SK-N-SH (cell line): ENCODE measurements around the gene CISH. TPM values are rescaled to one million over a fixed set of nuclear protein-coding genes. Genes with fewer than 3 reads are reported as not detected.

Source experiments
- CTCF ChIA-PET: fragments of 300-600, 350-600 bp; formaldehyde crosslinking; extraction: SDS; loops from one replicate; lab custom pipeline; 2021; lab: Yijun Ruan, JAX
- POLR2A ChIA-PET: fragments of 350-600 bp; sonication (Branson Sonifier 250); formaldehyde crosslinking; extraction: SDS; loops from one replicate; lab custom pipeline; 2020; ENCODE audit warnings: antibody characterized with exemption, inconsistent platforms; lab: Yijun Ruan, JAX
- DNase-seq: peaks from one replicate; pipeline ENCODE4 v3.0.0; 2012
- H2AFZ ChIP-seq: fragments of 200-600 bp; sonication (generic); 2 replicates; pipeline ENCODE4 v1.8.1; 2016; ENCODE audit warnings: antibody characterized with exemption, mild to moderate bottlenecking, low read depth
- H3F3A ChIP-seq: fragments of 200-600 bp; sonication (generic); replicated peaks from 2 replicates; pipeline ENCODE3; 2016; ENCODE audit warnings: antibody characterized with exemption, mild to moderate bottlenecking; ENCODE audit not compliant: insufficient read depth
- H3K27ac ChIP-seq, 2 experiments: fragments of 200-500 bp in 1 of 2; fragments of 200-600 bp in 1 of 2; sonication (Bioruptor generic) in 1 of 2; sonication (generic), shearing (Covaris generic) in 1 of 2; 2 replicates each; pipeline versions ENCODE4 v1.5.1 to v1.6.1; 2014 to 2016; ENCODE audit warnings: low read depth in 2 of 2, inconsistent platforms in 1 of 2, low read length in 1 of 2, mild to moderate bottlenecking in 1 of 2, mixed read lengths in 1 of 2
- H3K27me3 ChIP-seq: fragments of 200-600 bp; sonication (generic), shearing (Covaris generic); 2 replicates; pipeline ENCODE4 v1.6.1; 2016; ENCODE audit warnings: mixed run types; ENCODE audit not compliant: insufficient read depth
- H3K36me3 ChIP-seq, 2 experiments: fragments of 200-500 bp in 1 of 2; fragments of 200-600 bp in 1 of 2; sonication (Bioruptor generic) in 1 of 2; sonication (generic) in 1 of 2; replicated peaks in 1 of 2; 2 replicates each; pipeline versions ENCODE3 to v1.5.1; 2014 to 2016; ENCODE audit warnings: low read length in 1 of 2, mild to moderate bottlenecking in 1 of 2; ENCODE audit not compliant: insufficient read depth in 2 of 2, control insufficient read depth in 1 of 2
- H3K4me1 ChIP-seq, 2 experiments: fragments of 200-500 bp in 1 of 2; fragments of 200-600 bp in 1 of 2; sonication (Bioruptor generic) in 1 of 2; sonication (generic), shearing (Covaris generic) in 1 of 2; 2 replicates each; pipeline versions ENCODE4 v1.5.1 to v1.6.1; 2014 to 2016; ENCODE audit warnings: low read depth in 1 of 2, low read length in 1 of 2, mixed run types in 1 of 2; ENCODE audit not compliant: insufficient read depth in 2 of 2, control insufficient read depth in 1 of 2
- H3K4me2 ChIP-seq: fragments of 200-600 bp; sonication (generic), shearing (Covaris generic); 2 replicates; pipeline ENCODE4 v1.6.1; 2017; ENCODE audit warnings: mixed run types
- H3K4me3 ChIP-seq, 2 experiments: fragments of 200-500 bp in 1 of 2; fragments of 200-600 bp in 1 of 2; sonication (Bioruptor generic) in 1 of 2; sonication (generic), shearing (Covaris generic) in 1 of 2; 2 replicates each; pipeline versions ENCODE4 v1.5.1 to v1.8.1; 2014 to 2016; ENCODE audit warnings: low read depth in 2 of 2, inconsistent platforms in 1 of 2, low read length in 1 of 2, mild to moderate bottlenecking in 1 of 2, mixed read lengths in 1 of 2, moderate library complexity in 1 of 2
- H3K79me2 ChIP-seq: fragments of 200-600 bp; sonication (generic); 2 replicates; pipeline ENCODE4 v1.8.1; 2017; ENCODE audit warnings: mild to moderate bottlenecking; ENCODE audit not compliant: insufficient read depth
- H3K9ac ChIP-seq: fragments of 200-600 bp; sonication (generic); 2 replicates; pipeline ENCODE4 v1.6.1; 2017; ENCODE audit warnings: mixed run types
- H3K9me2 ChIP-seq: fragments of 200-600 bp; sonication (generic); 2 replicates; pipeline ENCODE4 v1.6.1; 2017; ENCODE audit warnings: mixed run types
- H3K9me3 ChIP-seq: fragments of 200-600 bp; sonication (generic); 2 replicates; pipeline ENCODE4 v1.6.1; 2017; ENCODE audit warnings: mixed run types, mild to moderate bottlenecking, moderate library complexity
- H4K20me1 ChIP-seq: fragments of 200-600 bp; sonication (generic); 2 replicates; pipeline ENCODE4 v1.6.1; 2017; ENCODE audit warnings: mild to moderate bottlenecking, mixed run types; ENCODE audit not compliant: insufficient read depth
- CHD2 ChIP-seq: fragments of 150-350 bp; IDR thresholded peaks from 2 replicates; pipeline ENCODE4 v1.6.1; 2018; ENCODE audit warnings: low read length; ENCODE audit not compliant: partially characterized antibody
- ELF1 ChIP-seq: IDR thresholded peaks from 2 replicates; pipeline ENCODE4 v1.4.0; 2012
- EZH2phosphoT487 ChIP-seq: fragments of 200-600 bp; sonication (generic); IDR thresholded peaks from 2 replicates; pipeline ENCODE4 v1.6.1; 2017; ENCODE audit warnings: low read depth, mixed run types, mild to moderate bottlenecking, antibody characterized with exemption, moderate library complexity, borderline replicate concordance
- FOSL2 ChIP-seq: IDR thresholded peaks from 2 replicates; pipeline ENCODE4 v1.4.0; 2012; ENCODE audit warnings: low read depth, mild to moderate bottlenecking, moderate library complexity, borderline replicate concordance
- FOXM1 ChIP-seq: IDR thresholded peaks from 2 replicates; pipeline ENCODE4 v1.4.0; 2012; ENCODE audit warnings: low read depth, mild to moderate bottlenecking
- GABPA ChIP-seq: IDR thresholded peaks from 2 replicates; pipeline ENCODE4 v1.4.0; 2012; ENCODE audit warnings: low read depth, mild to moderate bottlenecking
- IRF3 ChIP-seq: fragments of 150-350 bp; IDR thresholded peaks from 2 replicates; pipeline ENCODE4 v1.6.1; 2016; ENCODE audit warnings: mild to moderate bottlenecking, low read depth, low read length
- JUND ChIP-seq: IDR thresholded peaks from 2 replicates; pipeline ENCODE4 v1.4.0; 2012
- MAX ChIP-seq: IDR thresholded peaks from 2 replicates; pipeline ENCODE4 v1.4.0; 2012; ENCODE audit warnings: low read depth
- PBX3 ChIP-seq: IDR thresholded peaks from 2 replicates; pipeline ENCODE4; 2012
- POLR2AphosphoS5 ChIP-seq: IDR thresholded peaks from 2 replicates; pipeline ENCODE4 v1.6.1; 2012; ENCODE audit warnings: low read depth, low read length
- RAD21 ChIP-seq: IDR thresholded peaks from 2 replicates; pipeline ENCODE4 v1.6.1; 2012; ENCODE audit warnings: mild to moderate bottlenecking, low read length
- RCOR1 ChIP-seq: fragments of 150-350 bp; IDR thresholded peaks from 2 replicates; pipeline ENCODE4 v1.6.1; 2017; ENCODE audit warnings: antibody characterized with exemption, low read length
- SIN3A ChIP-seq: IDR thresholded peaks from 2 replicates; pipeline ENCODE4 v1.6.1; 2012; ENCODE audit warnings: low read depth, mild to moderate bottlenecking, low read length, moderate library complexity, borderline replicate concordance
- SMC3 ChIP-seq: IDR thresholded peaks from 2 replicates; pipeline ENCODE4 v1.6.1; 2012; ENCODE audit warnings: low read depth, low read length, improper control_type of control experiment
- TAF1 ChIP-seq: IDR thresholded peaks from 2 replicates; pipeline ENCODE4 v1.6.1; 2012; ENCODE audit warnings: low read depth, mild to moderate bottlenecking, low read length, moderate library complexity, borderline replicate concordance
- TCF12 ChIP-seq: IDR thresholded peaks from 2 replicates; pipeline ENCODE4 v1.4.0; 2012
- USF1 ChIP-seq: IDR thresholded peaks from 2 replicates; pipeline ENCODE4 v1.4.0; 2012; ENCODE audit warnings: low read depth, borderline replicate concordance
- USF2 ChIP-seq: fragments of 150-350 bp; IDR thresholded peaks from 2 replicates; pipeline ENCODE4 v1.6.1; 2017; ENCODE audit warnings: antibody characterized with exemption, low read length, low read depth, borderline replicate concordance
- YY1 ChIP-seq: IDR thresholded peaks from 2 replicates; pipeline ENCODE4 v1.4.0; 2012; ENCODE audit warnings: low read depth, mild to moderate bottlenecking
- ZBTB33 ChIP-seq: IDR thresholded peaks from 2 replicates; pipeline ENCODE4 v1.4.0; 2012; ENCODE audit warnings: low read depth, borderline replicate concordance
- WGBS: methylation state at CpG from one replicate; pipeline ENCODE4 v1.1.6; 2017; ENCODE audit warnings: low lambda C conversion rate; 5-methylcytosine and 5-hydroxymethylcytosine counted together
- polyA plus RNA-seq, 3 experiments: library from polyadenylated mRNA; depleted of rRNA; stranded (reverse); fragments of >200 nt; gene quantifications; 2 replicates each; pipeline ENCODE4 v1.2.3, GENCODE V29; 2012

CISH gene
- polyA plus RNA-seq, 1 of the 3 experiments (the other 2 are of a cell fraction), result 2.6 TPM

- Histone ChIP-seq H3K9ac (no peak overlapping the region), H3K4me2 (no peak overlapping the region), H4K20me1 (no peaks in the 10 kb centered on the region), H3F3A (no peaks in the 10 kb centered on the region), H3K4me3 (no peak overlapping the region), H2AFZ (no peak overlapping the region), H3K27me3 (no peaks in the 10 kb centered on the region), H3K27ac (no peak overlapping the region), H3K4me1 (peaks cover 11 to 43% of the 10 kb centered on the region in 2 experiments; a peak in 3 of 4 replicates), H3K9me3 (no peaks in the 10 kb centered on the region), H3K79me2 (no peaks in the 10 kb centered on the region; the same call in 1 of the 2 replicates), H3K9me2 (no peaks in the 10 kb centered on the region), H3K36me3 (no peaks in the 10 kb centered on the region)
- no peak for DNase-seq
- WGBS, result 97% methylated on average over 3 of the region's 3 CpGs
- ChIA-PET POLR2A (interaction anchor here (1.1 kb wide), 1 partner anchor 10 kb away, joined by 3 read pairs; no protein-coding TSS in a partner anchor), CTCF (interaction anchor here (0.8 to 14.3 kb wide), 10 partner anchors 10 to 761 kb away, joined by 3 to 162 read pairs (median 4); partner anchors contain the start of genes DOCK3 and MAPKAPK3)
- TF ChIP-seq FOXM1 (no peak), RAD21 (no peak), GABPA (no peak), USF1 (no peak), ELF1 (no peak), TAF1 (no peak), USF2 (no peak), PBX3 (no peak)
These were observed 17.0 kb upstream of the CISH start for GRCh38 chr3:50628601-50629000.

- no peaks in the 10 kb centered on the region; the same call in 1 of the 2 replicates for H3K79me2 ChIP-seq
- peak overlapping the region; percentile 31; the same call in 1 of the 2 replicates for H3K4me2 ChIP-seq
- TF ChIP-seq IRF3, result no peak
- no peak for TF ChIP-seq JUND
- peak; percentile 41; the same call in 1 of the 2 replicates for TF ChIP-seq SMC3
- TF ChIP-seq RCOR1, result no peak
- TF ChIP-seq YY1, result no peak
- no peak for TF ChIP-seq ZBTB33
- TF ChIP-seq SIN3A, result no peak
- TF ChIP-seq FOSL2, result peak; percentile 63
- no peak for TF ChIP-seq MAX
- no peak for TF ChIP-seq TAF1
- TF ChIP-seq CHD2, result no peak
- TF ChIP-seq RAD21, result peak; percentile 74
- no peak for TF ChIP-seq EZH2phosphoT487
- no peak for TF ChIP-seq POLR2AphosphoS5
- no peak for TF ChIP-seq TCF12
These were observed 16.0 kb upstream of the CISH start for GRCh38 chr3:50627407-50628051.

More at GRCh38 chr3:50627407-50628051, 16.0 kb upstream of the CISH start:
- Histone ChIP-seq H3K4me1 (peaks cover 11 to 34% of the 10 kb centered on the region in 2 experiments; a peak in 3 of 4 replicates), H3K9me2 (no peaks in the 10 kb centered on the region), H3K9me3 (no peaks in the 10 kb centered on the region), H2AFZ (no peak overlapping the region; the same call in 1 of the 2 replicates), H3K27me3 (no peaks in the 10 kb centered on the region), H4K20me1 (no peaks in the 10 kb centered on the region), H3F3A (no peaks in the 10 kb centered on the region), H3K36me3 (no peaks in the 10 kb centered on the region), H3K4me3 (no peak overlapping the region), H3K9ac (no peak overlapping the region), H3K27ac (0 out of 4 replicates have a peak overlapping the region, but pooled peaks of 1 of the 2 experiments have one; percentile 28)
- WGBS, result 63% methylated on average over 4 of the region's 6 CpGs
- peak; percentile 49 for DNase-seq
- CTCF ChIA-PET, result interaction anchor here (1.0 to 14.3 kb wide), 9 partner anchors 10 to 744 kb away, joined by 3 to 162 read pairs (median 6); partner anchors contain the start of genes DOCK3 and MAPKAPK3
- POLR2A ChIA-PET, result no interaction called here
